GM12892 (cell line): ENCODE measurements around the gene MEGF11.

Experiments used
- DNase-seq: peaks from one replicate; pipeline ENCODE4 v3.0.0; 2011; ENCODE audit not compliant: insufficient read length
- FAIRE-seq: peaks from 2 replicates; lab custom pipeline; 2011; peaks lifted over from hg19 to GRCh38; lab: Jason Lieb, UNC
- POLR2A ChIP-seq: IDR thresholded peaks from 2 replicates; pipeline ENCODE4 v1.6.1; 2011; ENCODE audit warnings: low read depth, low read length, control low read depth
- POLR2AphosphoS5 ChIP-seq: IDR thresholded peaks from 2 replicates; pipeline ENCODE4 v1.6.1; 2011; ENCODE audit warnings: low read depth, low read length, control low read depth
- TAF1 ChIP-seq: IDR thresholded peaks from 2 replicates; pipeline ENCODE4 v1.6.1; 2011; ENCODE audit warnings: low read depth, mild to moderate bottlenecking, control low read depth, low read length, borderline replicate concordance

The MEGF11 gene

GRCh38 chr15:66112388-66112787 lies 141.2 kb downstream of the MEGF11 start:
- DNase-seq = no peak
- TF ChIP-seq POLR2A (no peak), POLR2AphosphoS5 (no peak), TAF1 (no peak)
- no peak for FAIRE-seq

DNA sequence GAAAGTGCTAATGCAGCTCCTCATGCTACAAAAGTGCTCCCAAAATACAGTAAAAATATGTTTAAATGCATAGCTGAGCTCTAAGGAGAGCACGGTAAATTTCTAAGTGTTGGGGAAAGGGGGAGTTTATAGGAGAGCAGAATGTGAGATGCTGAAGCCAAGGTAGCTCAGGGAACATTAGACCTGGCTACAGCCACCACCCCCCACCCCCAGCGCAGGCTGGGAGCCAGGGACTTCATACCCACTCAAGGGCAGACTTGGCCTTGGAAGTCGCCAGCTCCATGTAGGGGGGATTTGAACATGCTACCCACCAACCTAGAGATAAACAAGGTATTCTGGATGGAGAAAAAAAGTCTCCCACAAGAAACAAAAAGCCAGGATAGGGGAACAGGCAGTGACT lies 142.2 kb downstream of the MEGF11 start:
- FAIRE-seq (no peak), DNase-seq (no peak)
- TF ChIP-seq POLR2AphosphoS5 (no peak), POLR2A (no peak), TAF1 (no peak)

- DNase-seq = no peak
- TF ChIP-seq POLR2A (no peak), TAF1 (no peak), POLR2AphosphoS5 (no peak)
- FAIRE-seq = no peak
These were observed 142.7 kb downstream of the MEGF11 start for GRCh38 chr15:66110864-66111263.

GRCh38 chr15:66109826-66110225 lies 143.7 kb downstream of the MEGF11 start:
- FAIRE-seq (no peak), DNase-seq (no peak)
- TF ChIP-seq POLR2A = no peak
- TF ChIP-seq POLR2AphosphoS5 = no peak
- no peak for TF ChIP-seq TAF1

DNA sequence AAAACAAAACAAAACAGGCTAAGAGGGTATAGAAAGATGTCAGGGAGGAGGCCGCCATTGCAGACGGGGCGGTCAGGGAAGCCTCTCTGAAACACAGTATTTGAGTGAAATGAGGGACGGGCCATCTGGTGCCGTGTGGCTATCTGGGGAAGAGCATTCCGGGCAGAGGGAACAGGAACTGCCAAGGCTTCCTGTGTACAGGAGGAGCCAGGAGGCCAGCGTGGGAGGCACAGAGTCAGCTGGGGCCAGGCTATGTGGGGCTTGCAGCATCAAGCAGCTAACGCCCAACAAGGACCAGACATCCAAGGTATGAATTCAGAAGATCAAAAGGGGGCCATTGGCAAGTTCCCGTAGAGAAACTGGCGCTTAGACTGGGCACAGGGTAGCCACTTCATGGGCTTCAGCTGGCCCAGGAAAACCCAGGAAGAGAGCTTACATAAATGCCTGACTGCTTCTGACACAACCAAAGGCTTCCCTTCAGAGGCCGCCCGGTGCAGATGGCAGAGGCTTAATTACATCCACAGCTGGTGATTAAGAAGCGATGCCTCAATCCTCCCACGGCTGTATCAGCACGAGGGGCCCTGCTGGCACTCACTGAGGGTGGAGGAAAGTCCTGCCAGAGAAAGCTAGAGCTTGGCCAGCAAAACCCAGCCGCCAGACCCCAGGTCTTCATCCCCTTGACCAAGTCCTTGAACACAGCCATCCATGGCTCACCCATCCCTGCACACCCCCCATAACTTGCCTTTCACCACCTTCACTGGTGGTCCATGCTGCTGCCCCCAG lies 144.9 kb downstream of the MEGF11 start:
- FAIRE-seq = no peak
- DNase-seq = no peak
- TF ChIP-seq TAF1 = no peak
- TF ChIP-seq POLR2AphosphoS5 = no peak

- TF ChIP-seq POLR2A (no peak), POLR2AphosphoS5 (no peak), TAF1 (no peak)
- no peak for FAIRE-seq
- no peak for DNase-seq
These were observed 146.5 kb downstream of the MEGF11 start for GRCh38 chr15:66107070-66107469.

DNA sequence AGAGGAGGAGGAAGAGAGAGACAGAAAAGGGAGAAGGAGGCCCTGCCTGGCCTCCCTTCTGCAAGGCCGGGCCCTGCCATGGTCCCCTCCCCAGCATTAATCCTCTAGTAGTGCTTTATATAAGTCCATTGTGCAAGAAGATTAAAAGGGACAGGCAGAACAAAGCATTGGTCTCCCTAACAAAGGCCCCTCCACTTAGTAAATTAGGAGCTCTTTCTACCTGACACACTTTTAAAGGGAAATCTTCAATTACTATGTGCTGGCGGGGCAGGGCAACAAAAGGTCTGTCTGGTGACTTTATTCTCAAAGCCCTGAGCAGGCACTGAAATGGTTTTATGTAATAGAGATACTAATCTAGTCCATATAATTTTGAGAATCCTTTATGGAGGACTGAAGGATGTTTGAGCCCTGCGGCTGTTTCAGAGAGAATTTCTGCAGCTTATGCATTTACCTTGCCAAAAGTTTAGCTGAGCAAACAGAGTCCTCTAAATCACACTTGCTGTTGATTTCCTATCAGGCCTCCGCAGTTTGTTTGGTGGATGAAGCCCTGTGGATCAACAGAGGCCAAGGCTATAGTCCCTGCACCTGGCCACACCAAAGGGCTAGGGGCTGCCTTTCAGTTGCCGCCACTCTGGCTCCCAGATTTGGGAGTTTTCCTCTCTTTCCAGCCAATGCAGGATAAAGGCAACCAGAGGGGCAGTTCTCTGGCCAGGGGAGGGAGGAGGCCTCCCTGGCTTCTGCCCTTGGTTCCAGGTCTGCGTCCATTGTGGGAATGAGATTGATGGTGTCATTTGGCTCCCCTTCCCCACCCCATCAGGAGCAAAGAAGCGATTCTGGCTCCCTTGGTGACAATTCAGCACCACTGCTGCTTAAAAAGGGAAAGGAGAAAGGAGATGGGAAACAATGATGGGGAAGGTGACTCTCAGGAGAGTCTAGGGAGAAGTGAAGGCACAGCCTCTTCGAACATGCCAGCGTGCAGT lies 148.0 kb downstream of the MEGF11 start:
- TF ChIP-seq POLR2AphosphoS5 = no peak
- TF ChIP-seq TAF1 = no peak
- TF ChIP-seq POLR2A = no peak
- no peak for FAIRE-seq
- DNase-seq = no peak

DNA sequence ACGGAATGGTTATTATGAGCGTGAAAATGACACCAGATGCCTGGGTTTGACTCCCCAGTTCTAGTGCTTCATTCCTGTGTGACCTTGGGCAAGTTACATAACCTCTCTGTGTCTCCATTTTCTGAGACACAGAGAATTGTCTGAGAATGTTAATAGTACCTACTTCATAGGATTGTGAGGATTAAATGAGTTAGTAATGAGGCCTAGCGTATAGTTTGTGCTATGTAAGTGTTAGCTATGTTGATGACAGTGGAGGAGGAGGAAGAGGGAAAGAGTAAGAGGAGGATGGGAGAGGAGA lies 150.3 kb downstream of the MEGF11 start:
- no peak for DNase-seq
- FAIRE-seq = no peak

GRCh38 chr15:66102563-66103292 lies 150.8 kb downstream of the MEGF11 start:
- FAIRE-seq (no peak), DNase-seq (no peak)
- TF ChIP-seq POLR2AphosphoS5 (no peak), POLR2A (no peak)

More for the DNA sequence above, 150.3 kb downstream of the MEGF11 start:
- TF ChIP-seq TAF1 = no peak
- TF ChIP-seq POLR2A = no peak
- TF ChIP-seq POLR2AphosphoS5 = no peak

- TF ChIP-seq TAF1 (no peak), POLR2A (no peak), POLR2AphosphoS5 (no peak)
- DNase-seq (no peak), FAIRE-seq (no peak)
These were observed 151.7 kb downstream of the MEGF11 start for GRCh38 chr15:66101715-66102395.
